ENCODE data around the gene PHLDB3. TPM values are rescaled to one million over a fixed set of nuclear protein-coding genes. Genes with fewer than 3 reads are reported as not detected.

PHLDB3 gene
- total RNA-seq, 4 donors from 2014 or later, result 10.2 to 28.7 (median 16.5) TPM

- H3K27ac ChIP-seq, result peak overlapping the region; percentile 76 to 84 (median 82)
- DNase-seq, result no peak
- WGBS, 2 donors (ENCODE audit: low coverage in 1 of 2), result 42 to 75% methylated on average over 3 to 4 of the region's 4 CpGs
These were observed 30.1 kb downstream of the PHLDB3 start for GRCh38 chr19:43474487-43474886.

DNA sequence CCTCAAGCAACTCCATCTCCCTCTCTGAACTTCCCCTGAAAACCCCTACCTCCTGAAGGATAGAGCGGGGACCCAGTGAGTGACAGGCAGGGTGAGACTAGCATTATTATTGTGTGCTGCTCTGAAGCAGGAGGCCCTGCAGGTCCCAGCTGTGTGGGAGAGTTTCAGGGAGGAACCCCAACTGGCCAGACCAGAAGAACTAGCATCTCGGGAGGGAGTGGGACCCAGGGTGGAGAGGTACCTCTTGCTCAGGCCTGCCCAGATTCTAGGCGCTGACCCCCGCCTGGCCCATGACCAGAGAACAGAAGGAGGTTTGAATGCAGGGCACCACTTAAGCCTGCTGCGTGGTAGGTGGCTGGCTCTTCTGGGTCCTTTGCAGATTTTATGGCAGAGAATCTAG lies 33.5 kb downstream of the PHLDB3 start:
- H3K9me3 ChIP-seq, result no peaks in the 10 kb centered on the region
- 62% methylated on average over 5 of the region's 5 CpGs; no CpG with 5 or more reads in 1 of the 2 donors for WGBS, 2 donors (ENCODE audit: low coverage in 1 of 2)
- TF ChIP-seq, protein P1, sequence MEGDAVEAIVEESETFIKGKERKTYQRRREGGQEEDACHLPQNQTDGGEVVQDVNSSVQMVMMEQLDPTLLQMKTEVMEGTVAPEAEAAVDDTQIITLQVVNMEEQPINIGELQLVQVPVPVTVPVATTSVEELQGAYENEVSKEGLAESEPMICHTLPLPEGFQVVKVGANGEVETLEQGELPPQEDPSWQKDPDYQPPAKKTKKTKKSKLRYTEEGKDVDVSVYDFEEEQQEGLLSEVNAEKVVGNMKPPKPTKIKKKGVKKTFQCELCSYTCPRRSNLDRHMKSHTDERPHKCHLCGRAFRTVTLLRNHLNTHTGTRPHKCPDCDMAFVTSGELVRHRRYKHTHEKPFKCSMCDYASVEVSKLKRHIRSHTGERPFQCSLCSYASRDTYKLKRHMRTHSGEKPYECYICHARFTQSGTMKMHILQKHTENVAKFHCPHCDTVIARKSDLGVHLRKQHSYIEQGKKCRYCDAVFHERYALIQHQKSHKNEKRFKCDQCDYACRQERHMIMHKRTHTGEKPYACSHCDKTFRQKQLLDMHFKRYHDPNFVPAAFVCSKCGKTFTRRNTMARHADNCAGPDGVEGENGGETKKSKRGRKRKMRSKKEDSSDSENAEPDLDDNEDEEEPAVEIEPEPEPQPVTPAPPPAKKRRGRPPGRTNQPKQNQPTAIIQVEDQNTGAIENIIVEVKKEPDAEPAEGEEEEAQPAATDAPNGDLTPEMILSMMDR (IDR thresholded peaks at IDR 0.05), result no peak
- TF ChIP-seq POLR2AphosphoS5 (IDR thresholded peaks at IDR 0.05), result no peak
- no peak for TF ChIP-seq EP300 (IDR thresholded peaks at IDR 0.05; ENCODE audit: low read depth)
- no peak for TF ChIP-seq POLR2A (IDR thresholded peaks at IDR 0.05)
- intact Hi-C loops (cut with DNase I; ENCODE audit: low total_unique reads) (no loop called here), in situ Hi-C loops (cut with MboI; ENCODE audit: low pct_ligation_motif_present in 1 of 4, low pct_unique_long_range_greater_than_20kb in 1 of 4, low sequenced_read_pairs in 3 of 4) (no loop called here)
- no peak overlapping the region for H3K27ac ChIP-seq
- no peaks in the 10 kb centered on the region for H3K36me3 ChIP-seq
- no peak overlapping the region for H3K4me3 ChIP-seq
- DNase-seq, result no peak
- peaks cover 3 to 26% (median 8%) of the 10 kb centered on the region in 4 donors for H3K4me1 ChIP-seq
- H3K27me3 ChIP-seq, result no peaks in the 10 kb centered on the region

More at GRCh38 chr19:43474487-43474886, 30.1 kb downstream of the PHLDB3 start:
- in situ Hi-C loops (cut with MboI; ENCODE audit: low pct_ligation_motif_present in 1 of 4, low pct_unique_long_range_greater_than_20kb in 1 of 4, low sequenced_read_pairs in 3 of 4), result no loop called here
- H3K4me3 ChIP-seq, result peak overlapping the region in 2 of 4 donors; percentile 24 to 45
- H3K36me3 ChIP-seq, result no peaks in the 10 kb centered on the region
- no peaks in the 10 kb centered on the region for H3K9me3 ChIP-seq
- TF ChIP-seq POLR2AphosphoS5 (IDR thresholded peaks at IDR 0.05), result no peak
- TF ChIP-seq, protein P1 (IDR thresholded peaks at IDR 0.05), result no peak
- no peak for TF ChIP-seq POLR2A (IDR thresholded peaks at IDR 0.05)
- TF ChIP-seq EP300 (IDR thresholded peaks at IDR 0.05; ENCODE audit: low read depth), result no peak
- intact Hi-C loops (cut with DNase I; ENCODE audit: low total_unique reads), result loop anchor here (2.0 kb wide), 1 partner anchor 28 kb away; no protein-coding TSS in a partner anchor
- no peaks in the 10 kb centered on the region for H3K27me3 ChIP-seq
- peaks cover 3 to 17% (median 8%) of the 10 kb centered on the region in 4 donors for H3K4me1 ChIP-seq

DNA sequence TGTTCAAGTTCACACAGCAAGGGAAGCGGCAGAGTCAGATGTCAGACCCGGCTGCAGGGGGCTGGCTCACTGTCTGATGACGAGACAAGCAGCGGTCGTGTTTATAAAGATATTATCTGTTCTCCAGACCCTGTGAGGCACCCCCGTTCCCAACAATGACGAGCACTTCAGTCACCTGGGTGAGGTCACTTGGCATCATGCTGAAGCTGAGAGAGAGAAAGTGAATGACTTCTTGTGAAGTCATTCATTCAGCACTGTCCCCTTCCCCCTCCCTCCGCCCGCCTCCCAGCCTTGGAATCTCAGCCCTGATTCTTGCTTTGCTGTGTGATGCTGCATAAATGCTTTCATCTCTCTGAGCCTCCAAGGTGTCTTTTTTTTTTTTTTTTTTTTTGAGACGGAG lies 34.3 kb downstream of the PHLDB3 start:
- DNase-seq, result no peak
- 72 to 80% methylated on average over 2 to 10 of the region's 10 CpGs for WGBS, 2 donors (ENCODE audit: low coverage in 1 of 2)
- no peak for TF ChIP-seq POLR2A (IDR thresholded peaks at IDR 0.05)
- Histone ChIP-seq H3K27me3 (no peaks in the 10 kb centered on the region), H3K9me3 (no peaks in the 10 kb centered on the region), H3K4me1 (peaks cover 6 to 22% (median 7%) of the 10 kb centered on the region in 4 donors), H3K27ac (no peak overlapping the region), H3K4me3 (no peak overlapping the region), H3K36me3 (no peaks in the 10 kb centered on the region)
- intact Hi-C loops (cut with DNase I; ENCODE audit: low total_unique reads) (no loop called here), in situ Hi-C loops (cut with MboI; ENCODE audit: low pct_ligation_motif_present in 1 of 4, low pct_unique_long_range_greater_than_20kb in 1 of 4, low sequenced_read_pairs in 3 of 4) (no loop called here)

DNA sequence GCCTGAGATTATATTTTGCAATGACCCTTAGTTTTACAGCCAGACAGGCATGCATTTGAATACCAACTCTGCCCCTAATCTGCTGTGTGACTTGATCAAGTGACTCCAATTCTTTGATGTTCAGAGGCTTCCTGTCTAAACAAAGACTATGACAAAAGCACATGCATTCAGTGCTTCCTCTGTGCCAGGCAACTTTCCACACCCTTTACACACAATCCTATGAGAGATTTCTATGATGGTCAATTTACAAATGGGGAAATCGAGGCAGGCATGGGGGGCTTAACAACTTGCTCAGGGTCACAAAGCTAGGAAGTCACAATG lies 35.4 kb downstream of the PHLDB3 start:
- WGBS, 2 donors (ENCODE audit: low coverage in 1 of 2), result 50% methylated on average over 1 of the region's 1 CpG; no CpG with 5 or more reads in 1 of the 2 donors
- peaks cover 3 to 26% (median 8%) of the 10 kb centered on the region in 4 donors for H3K4me1 ChIP-seq
- in situ Hi-C loops (cut with MboI; ENCODE audit: low pct_ligation_motif_present in 1 of 4, low pct_unique_long_range_greater_than_20kb in 1 of 4, low sequenced_read_pairs in 3 of 4), result no loop called here
- no peaks in the 10 kb centered on the region for H3K27me3 ChIP-seq
- intact Hi-C loops (cut with DNase I; ENCODE audit: low total_unique reads), result no loop called here
- H3K4me3 ChIP-seq, result no peak overlapping the region
- no peaks in the 10 kb centered on the region for H3K36me3 ChIP-seq
- no peak overlapping the region for H3K27ac ChIP-seq
- DNase-seq, result no peak
- no peaks in the 10 kb centered on the region for H3K9me3 ChIP-seq
- TF ChIP-seq POLR2AphosphoS5 (IDR thresholded peaks at IDR 0.05) (no peak), POLR2A (IDR thresholded peaks at IDR 0.05) (no peak), EP300 (IDR thresholded peaks at IDR 0.05; ENCODE audit: low read depth) (no peak)
- TF ChIP-seq, protein P1 (IDR thresholded peaks at IDR 0.05), result no peak
